GM19468 (cell line): Measurements from ENCODE around the gene GMPR2.

ENCODE experiments used
- ATAC-seq: cut with Tn5 transposase; IDR thresholded peaks from one replicate; pipeline ENCODE4 v1.9.1; 2021; ENCODE audit warnings: mild to moderate bottlenecking, moderate library complexity, moderate number of reproducible peaks; ENCODE audit not compliant: unreplicated experiment; ENCODE audit errors: extremely low read depth

The GMPR2 gene

DNA sequence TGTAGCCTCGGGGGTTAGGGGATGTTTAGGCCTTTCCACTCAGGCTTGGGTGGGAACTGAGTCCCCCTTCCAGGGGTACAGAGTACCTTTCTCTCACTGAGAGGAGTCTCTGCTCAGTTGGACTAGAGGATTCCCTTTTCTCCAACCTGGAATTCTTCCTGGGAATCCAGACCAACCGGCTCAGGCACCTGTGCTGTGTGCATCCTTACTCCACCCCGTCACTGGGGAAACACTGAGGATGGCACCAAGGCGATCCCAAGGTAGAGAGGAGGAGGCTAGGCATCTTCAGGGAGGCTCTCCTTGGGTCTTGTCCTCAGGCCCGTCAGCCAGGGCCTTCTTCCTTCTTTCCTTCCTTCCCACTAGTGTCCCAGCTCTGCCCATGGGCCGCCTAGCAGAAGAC is 31.1 kb downstream of the GMPR2 start:
- no peak for ATAC-seq

DNA sequence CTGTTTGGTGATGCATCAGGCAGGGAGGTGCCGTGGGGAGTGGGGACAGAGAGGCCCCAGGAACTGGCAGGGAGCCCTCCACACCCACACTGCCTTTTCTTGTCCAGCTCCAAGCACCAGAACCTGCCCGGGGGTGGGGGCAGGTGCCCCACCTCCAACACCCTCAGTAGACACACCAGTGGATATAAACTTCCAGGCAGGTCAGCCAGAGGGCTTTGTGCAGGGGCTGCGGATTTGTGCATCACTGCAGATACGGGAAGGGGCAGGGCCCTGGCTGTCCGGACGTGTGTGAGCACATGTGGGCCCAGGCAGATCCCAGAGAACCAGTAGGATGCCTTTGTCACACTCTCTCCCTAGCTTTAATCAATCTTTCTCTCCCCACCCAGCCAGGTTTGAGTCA is 31.6 kb downstream of the GMPR2 start:
- ATAC-seq, result no peak

DNA sequence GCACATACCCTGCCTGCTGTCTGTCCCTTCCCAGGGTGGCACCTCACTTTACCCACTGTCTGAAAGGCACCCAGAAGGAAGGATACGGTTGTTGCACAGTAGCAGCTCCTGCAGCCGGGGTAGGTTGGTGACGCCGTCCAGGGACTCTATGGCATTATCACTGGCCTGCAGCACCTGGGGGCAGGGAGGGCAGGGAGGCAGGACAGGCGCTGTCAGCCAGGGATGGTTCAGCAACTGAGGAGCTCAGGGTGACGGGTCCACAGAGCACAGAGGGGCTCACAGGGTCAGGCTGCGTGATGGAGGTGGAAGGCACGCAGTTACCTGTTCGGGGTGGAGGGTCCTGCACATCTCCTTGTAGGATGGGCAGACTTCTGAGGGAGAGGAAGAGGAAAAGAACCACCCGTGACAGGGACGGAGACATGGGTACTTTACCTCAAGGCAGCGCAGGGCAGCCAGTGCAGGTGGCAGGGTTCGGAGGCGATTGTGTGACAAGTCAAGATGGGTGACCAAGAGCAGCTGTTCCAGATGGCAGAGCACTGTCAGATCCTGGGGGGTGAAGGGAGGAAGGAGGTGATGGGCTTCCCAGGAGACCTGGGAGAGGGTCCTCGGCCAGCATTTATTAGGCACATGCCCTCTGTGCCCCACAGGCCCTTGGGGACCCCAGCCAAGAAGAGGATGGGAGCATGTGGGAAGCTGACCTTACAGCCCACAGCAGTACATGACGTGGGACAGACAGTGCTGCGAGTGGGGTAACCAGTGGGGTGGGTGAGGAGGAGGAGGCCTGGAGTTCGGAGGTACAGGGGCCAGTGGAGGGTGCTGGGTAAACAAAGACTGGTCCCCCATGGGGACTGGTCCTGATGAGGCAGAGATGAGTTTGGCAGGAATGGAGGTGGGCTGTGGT is 33.9 kb downstream of the GMPR2 start:
- no peak for ATAC-seq

DNA sequence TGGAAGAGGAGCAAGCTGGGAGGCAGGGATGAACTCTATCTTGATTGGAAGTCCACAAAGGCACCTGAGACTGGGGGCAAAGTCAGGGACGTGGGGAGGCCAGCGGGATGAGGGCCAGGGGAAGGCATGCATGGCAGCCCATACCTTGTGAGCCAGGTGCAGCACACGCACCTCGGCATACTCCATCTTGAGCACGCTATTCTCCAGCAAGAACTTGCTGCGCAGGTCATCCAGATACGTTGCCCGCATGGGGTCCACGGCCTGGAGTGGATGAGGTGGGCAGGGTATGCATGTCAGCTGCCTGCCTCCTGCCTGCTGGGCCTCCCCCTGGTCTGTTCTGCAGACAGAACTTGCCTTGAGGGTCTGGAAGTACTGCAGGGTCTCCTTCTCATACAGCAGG is 34.8 kb downstream of the GMPR2 start:
- no peak for ATAC-seq

DNA sequence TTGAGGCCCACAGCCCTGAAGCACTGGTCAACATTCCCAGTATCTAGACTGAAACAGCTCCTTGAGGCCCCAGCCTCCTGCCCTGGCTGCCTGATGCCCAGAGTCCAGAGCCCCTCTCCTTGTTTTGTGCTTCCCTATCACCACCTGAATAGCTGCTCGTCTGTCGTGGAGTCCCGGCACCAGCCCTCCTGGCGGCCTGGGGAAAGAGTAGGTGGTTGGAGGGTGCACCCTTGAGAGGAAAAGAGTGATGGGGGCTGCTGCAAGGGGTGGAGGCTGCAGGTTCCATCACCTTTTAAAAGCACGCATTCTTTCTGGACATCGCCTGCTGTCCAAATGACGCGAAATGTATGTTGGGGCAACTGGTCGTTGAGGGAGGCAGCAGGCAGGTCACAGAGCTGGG is 35.5 kb downstream of the GMPR2 start:
- no peak for ATAC-seq

DNA sequence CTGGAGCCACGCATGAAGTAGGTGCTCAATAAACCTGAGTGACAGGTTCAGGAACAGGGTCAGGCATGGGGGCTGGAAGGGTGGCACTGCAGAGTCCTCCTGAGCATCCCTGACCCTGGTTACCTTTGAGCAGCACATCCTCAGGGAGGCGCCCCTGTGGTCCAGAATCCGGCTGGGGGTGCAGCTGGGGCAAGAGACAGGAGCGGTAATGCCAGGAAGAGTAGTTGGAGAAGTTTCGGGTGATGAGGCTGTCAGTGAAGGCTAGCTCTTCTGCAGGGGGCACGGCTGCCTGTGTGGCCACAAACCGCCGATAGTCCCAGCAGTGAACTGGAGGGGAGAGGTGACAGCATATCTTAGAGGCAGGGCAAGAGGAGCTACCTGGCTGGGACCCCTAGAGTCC is 36.6 kb downstream of the GMPR2 start:
- no peak for ATAC-seq

DNA sequence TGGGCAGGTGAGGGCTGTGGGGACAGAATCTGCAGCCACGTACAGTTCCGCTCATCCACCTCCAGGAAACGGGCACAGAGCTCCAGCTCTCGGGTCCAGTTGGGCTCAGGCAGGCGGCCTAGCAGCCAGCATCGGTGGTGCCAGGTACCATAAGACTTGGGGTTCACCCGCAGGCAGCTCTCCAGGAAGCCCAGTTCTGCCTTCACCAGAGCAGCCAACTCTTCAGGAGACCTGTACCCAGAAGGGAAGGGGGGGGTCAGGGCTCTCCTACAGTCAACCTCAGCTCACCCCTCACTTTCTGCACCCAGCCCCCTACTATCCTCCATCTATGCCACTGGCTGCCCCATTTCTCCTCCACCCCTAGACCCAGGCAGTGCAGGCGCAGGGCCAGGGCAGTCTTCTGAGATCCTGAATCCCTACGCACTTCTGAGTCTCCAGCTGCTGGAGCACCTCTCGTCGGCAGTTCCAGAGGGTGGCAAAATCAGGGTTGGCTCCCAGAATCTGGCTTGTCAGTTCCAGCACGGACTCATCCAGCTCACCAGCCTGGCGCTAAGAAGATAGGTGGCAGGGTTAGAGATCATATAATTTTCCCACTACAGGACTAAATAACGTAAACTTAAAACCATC is 37.3 kb downstream of the GMPR2 start:
- ATAC-seq, result no peak

DNA sequence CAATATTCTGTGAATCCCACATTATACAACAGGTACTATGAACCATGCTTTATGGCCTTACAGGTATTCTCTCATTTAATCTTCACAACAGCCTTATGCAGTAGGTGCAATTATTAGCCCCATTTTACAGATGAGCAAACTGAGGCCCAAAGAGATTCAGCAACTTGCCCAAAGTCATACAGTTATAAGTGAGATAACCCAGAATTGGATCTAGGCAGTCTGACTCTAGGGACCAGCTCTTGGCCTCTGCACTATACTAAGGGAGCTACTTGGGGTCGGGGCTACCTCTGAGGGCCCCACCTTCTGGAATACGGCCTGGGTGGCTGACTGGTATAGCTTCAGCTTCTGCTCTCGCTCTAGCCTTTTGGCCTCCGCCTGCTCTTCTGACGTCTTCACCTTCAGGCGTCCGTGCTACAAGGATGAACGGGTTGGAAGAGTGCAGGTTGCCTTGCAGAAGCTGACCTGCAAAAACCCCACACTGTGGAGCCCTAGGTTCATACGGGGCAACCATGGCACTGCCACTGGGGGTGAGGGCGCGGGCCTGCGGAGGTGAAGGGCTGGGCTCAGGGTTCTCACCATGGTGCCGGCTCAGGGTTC is 37.9 kb downstream of the GMPR2 start:
- ATAC-seq, result no peak

DNA sequence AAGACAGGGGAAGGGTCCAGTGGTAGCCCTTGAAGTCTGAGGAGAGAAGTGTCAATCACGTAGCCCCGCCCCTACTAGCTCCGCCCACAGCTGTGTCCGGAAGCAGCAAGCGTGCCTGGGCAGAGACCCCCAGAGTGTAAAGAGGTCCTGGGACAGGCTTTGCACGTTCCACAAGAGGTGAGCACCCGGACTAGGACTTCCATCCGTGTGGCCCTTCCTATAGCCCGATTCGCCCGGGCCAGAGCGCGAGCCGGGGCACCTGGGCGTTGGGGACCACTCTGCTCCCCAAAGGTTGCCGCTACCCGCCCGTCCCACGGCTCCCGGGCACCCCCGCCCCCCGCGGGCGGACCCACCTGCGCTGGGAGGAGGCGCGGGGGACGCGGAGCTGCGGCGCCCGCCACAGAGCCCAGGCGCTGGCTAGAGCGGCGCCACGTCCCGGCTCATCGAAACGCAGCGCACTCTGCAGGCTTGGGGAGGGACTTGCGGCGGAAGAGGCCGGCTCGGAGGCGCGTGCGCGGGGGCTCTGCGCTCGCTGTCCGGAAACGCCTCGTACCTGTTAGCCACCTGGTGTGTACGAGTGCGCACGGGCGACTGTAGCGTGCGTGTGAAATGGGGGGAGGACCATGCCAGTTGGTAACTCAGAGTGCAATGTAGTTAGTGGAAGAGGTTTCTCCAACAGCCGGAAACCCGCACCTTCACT is 38.6 kb downstream of the GMPR2 start, which contains the start of gene RABGGTA:
RABGGTA (minus strand) TSS at position 464 of the 700 bp plus-strand sequence. CDS start 482 bp downstream, outside the sequence.
- peak; percentile 90 for ATAC-seq

DNA sequence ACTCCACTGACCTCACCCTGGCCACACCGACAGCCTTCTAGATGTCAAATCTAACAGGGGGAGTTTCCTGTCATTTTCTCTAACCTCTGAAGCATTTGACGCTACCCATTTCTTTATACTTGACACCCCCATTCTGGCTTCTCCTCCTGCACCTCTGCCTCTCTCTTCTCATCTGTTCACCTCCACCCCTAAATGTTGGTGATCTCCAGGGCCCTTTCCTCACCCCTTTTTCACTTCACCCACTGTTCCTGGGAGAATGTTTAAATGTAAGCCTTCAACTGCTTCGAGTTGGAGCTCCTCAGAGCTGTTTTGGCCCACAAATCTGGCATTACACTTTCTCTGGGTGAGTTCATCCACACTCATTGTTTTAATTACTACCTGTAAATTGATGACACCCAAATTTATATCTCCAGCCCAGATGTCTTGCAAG is 39.1 kb downstream of the GMPR2 start:
- no peak for ATAC-seq

DNA sequence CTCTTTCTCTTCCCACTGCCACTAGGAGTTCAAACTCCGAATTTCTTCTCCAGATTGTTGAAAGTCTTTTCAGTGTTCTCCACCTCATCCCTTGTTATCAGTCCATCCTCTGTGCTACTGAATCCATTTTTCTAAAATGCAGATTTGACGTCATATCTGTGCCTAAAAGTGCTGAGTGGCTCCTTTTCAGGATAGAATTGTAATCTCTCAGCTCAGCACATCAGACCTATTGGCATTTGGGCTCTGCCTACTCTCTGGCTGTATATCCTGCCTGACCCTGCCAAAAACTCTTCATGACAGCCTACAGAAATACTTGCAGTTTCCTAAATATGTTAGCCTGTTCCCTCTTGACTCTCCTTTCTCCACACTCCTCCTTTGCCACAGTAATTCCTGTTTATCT is 39.7 kb downstream of the GMPR2 start:
- ATAC-seq, result no peak

DNA sequence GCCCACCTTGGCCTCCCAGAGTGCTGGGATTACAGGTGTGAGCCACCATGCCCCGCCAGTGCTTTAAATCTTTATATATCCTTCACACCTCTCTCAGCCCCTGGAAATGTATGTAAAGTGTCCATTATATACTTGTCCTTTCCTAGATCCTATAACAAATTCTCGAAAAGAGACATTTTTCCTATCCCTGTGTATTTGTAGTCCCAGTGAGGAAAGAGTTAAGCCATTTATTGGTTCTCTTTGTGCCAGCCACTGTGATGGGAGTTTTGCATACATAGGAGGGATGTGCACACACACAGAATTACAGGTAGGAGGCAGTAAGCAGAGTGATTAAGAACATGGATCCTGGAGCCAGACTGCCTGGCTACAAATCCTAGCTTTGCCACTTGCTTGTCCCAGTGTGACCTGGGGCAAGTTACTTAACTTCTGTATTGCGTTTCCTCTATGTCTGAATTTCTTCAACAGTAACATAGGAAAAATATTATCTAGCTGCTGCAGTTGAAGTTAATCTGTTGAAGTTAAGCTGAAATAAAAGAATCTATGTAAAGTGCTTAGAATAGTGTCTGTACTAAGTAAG is 40.8 kb downstream of the GMPR2 start:
- no peak for ATAC-seq

DNA sequence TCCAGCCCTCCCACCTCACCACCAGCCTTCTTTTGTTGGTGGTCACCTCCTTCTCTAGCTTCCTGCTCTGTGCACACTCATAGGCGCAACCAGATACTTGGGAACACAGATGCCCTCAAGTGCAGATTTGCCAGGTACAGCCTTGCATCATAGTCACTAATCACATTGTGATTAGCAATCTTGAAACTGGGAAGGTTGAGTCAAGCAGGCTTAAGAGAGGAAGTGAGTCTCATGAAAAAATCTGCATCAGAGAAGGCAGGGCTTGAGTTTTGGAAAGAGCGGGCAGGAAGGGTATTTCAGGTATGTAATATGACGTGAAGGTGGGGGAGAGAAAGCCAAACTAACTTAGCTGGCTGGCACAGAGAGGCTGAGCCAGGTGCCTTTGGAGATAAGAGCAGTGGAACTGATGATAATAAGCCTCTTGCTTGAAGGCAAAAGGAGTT is 41.4 kb downstream of the GMPR2 start:
- ATAC-seq, result no peak

DNA sequence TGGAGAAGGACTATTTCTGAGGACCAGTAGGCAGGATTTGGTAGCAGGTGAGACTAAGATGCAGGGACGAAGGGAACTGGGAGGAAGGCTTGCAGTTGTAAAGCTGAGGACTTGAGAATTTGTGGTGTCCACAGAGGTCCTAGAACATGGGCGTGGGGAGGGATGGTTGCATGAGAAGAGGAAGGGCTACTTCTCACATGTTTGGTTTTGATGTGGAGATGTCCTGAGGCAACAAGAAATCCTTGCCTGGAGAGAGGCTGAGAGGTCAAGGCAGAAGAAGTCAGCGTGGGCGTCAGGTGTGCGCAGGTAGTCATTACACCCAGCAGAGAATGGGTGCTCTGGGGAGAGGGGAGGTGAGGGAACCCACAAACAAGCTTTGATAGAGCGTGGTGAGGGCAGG is 44.3 kb downstream of the GMPR2 start:
- no peak for ATAC-seq

DNA sequence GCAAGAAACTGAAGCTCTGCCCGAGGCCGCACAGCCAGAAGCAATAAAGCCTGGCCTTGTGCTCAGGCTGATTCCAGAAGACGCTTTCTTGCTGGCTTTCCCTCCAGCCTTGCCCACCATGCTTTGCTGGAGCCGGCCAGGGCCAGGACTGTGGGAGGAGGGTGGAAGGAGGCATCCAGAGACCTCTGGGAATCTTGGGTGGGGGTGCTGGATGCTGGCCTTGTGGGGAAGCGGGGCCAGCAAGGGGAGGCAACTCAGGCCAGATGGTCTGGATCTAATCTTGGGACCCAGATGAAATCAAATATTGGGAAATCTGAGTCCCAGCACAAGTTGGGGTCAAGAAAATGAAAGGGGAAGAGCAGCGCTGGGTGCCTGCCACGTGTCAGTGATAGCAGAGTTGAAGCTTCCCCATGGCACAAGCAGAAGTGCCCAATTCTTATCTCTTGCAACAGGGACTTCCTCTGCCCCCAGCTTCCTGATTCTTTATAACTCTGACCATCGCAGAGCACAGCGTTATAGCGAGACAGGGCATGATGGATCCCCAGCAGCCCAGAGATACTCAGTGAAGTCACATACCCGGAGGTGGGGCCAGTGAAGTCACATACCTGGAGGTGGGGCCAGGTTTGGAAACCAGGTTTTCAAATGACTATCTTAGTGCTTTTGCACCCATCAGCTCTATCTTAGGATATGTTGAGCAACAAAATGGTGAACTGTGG is 45.0 kb downstream of the GMPR2 start:
- no peak for ATAC-seq

DNA sequence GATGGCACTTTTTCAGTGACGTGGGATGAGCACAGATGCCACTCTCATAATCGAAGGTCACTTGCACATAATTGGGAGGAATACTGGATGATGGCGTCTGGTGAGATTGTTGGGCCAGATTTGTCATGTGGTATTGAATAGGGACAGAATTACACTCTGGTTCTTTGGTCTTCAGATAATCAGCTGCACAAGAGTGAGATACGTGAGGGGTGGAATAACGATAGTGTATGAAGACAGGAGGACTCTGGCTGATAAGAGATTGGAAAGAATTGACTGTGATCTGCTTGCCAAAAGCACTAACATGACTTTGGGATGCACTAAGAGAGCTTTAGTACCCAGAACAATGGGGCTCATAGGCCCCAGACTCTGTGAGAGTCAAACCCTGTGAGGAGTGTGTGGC is 45.7 kb downstream of the GMPR2 start:
- ATAC-seq, result no peak

DNA sequence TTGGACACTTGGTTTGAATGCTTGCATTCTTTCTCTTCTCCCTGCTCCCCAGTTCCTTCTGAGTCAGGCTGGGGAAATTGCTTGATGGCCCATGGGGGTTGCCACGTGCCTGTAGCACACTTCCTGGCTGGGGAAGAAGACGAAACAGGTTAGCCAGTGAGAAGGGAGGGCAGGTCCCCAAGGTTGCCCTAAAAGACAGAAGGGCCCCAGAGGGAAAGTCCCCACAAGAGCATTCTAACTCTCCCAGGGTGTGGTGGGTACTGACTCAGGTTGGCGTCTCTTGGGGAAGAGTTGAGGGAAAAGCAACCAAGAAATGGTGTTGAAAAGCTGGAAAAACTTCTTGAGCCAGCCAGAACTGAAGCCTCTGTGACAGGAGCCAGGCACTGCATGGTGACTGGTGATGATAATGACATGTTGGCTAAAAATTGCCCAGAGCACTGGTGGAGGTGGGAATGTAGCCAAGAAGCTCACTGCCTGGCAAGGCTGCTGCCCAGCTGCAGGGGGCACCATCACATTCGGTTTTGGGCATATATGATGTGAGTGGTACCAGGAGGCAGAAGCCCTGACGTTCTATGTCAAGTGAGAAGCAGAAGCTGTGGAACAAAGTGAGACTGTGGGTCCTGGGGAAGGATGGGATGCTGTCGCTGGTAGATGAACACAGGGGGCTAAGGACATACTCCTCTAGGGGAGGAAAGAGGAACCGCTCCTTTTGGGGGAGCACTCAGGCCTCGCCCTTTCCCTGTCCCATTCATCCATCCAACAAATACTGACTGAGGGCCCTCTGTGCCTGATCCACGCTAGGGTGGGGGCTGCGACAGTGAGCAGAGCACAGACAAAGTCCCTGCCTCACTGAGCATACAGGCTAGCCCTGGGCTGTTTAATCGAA is 46.8 kb downstream of the GMPR2 start:
- peak; percentile 30 for ATAC-seq

DNA sequence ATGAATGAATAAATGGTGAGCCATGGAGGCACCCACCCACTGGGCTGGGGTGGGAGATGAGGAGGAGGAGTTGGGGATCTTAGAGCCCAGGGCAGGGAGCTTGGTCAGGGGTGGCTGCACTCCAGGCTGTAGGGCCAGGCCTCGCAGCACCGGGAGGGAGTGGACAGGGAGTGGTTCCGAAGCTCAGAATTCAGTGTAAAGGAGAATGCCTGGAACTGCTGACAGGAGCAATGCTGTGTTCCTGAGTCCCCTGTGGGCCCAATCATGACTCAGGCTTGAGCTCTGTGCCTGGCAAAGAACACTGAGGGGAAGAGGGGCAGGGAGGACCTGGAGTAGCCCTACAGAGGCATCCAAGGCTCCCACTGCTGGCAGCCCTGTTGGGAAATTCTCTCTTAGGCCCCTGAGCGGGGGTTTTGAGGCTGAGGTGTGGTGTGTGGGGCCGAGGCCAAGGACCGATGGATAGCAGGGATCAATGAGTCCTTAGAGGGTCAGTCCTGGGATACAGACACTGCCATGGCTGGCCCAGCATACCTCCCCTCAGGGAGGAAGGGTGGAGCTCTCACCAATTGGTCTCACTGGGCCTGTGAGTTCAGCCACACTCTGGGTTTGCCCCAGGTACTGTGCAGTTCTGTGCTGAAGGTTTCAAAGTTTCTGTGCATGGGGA is 48.2 kb downstream of the GMPR2 start:
- ATAC-seq, result no peak
